NOMO-1 treated with DMSO at 0.1 percent for 48 hours (cell line): ENCODE data around the gene SORT1.
"Not testable (repeated sequence)": the region's sequence is repeated elsewhere in the genome, so short reads cannot be mapped to it uniquely, and the experiment has no call there.

Experiments
- DNase-seq: peaks from one replicate; lab custom pipeline; 2025; ENCODE audit not compliant: unreplicated experiment; lab: John Stamatoyannopoulos, UW

SORT1 gene

GRCh38 chr1:109383087-109383779 is 14.5 kb downstream of the SORT1 start:
- no peak for DNase-seq

GRCh38 chr1:109381573-109381972 is 16.1 kb downstream of the SORT1 start:
- no peak for DNase-seq

- DNase-seq, result no peak
Observed at GRCh38 chr1:109379907-109380306, 17.8 kb downstream of the SORT1 start.

- DNase-seq, result no peak
Observed at GRCh38 chr1:109379422-109379821, 18.3 kb downstream of the SORT1 start.

- no peak for DNase-seq
Observed at GRCh38 chr1:109377698-109378097, 20.0 kb downstream of the SORT1 start.

- DNase-seq, result not testable (repeated sequence)
Observed at GRCh38 chr1:109373696-109374095, 24.0 kb downstream of the SORT1 start.

- peak; percentile 4 for DNase-seq
Observed at GRCh38 chr1:109373126-109373525, 24.6 kb downstream of the SORT1 start.

GRCh38 chr1:109372281-109372680 is 25.4 kb downstream of the SORT1 start:
- no peak for DNase-seq

- peak; percentile 79 for DNase-seq
Observed at GRCh38 chr1:109371341-109371739, 26.4 kb downstream of the SORT1 start.

- peak; percentile 37 for DNase-seq
Observed at GRCh38 chr1:109370712-109371340, 26.9 kb downstream of the SORT1 start.

- peak; percentile 66 for DNase-seq
Observed at GRCh38 chr1:109369167-109369746, 28.5 kb downstream of the SORT1 start.

GRCh38 chr1:109368464-109368863 is 29.3 kb downstream of the SORT1 start:
- DNase-seq, result no peak

- DNase-seq, result no peak
Observed at GRCh38 chr1:109367626-109368025, 30.1 kb downstream of the SORT1 start.

GRCh38 chr1:109365642-109366204 is 32.0 kb downstream of the SORT1 start:
- DNase-seq, result no peak

GRCh38 chr1:109361649-109362048 is 36.1 kb downstream of the SORT1 start:
- no peak for DNase-seq

- peak; percentile 30 for DNase-seq
Observed at GRCh38 chr1:109361069-109361468, 36.6 kb downstream of the SORT1 start.

- DNase-seq, result no peak
Observed at GRCh38 chr1:109357616-109358015, 40.1 kb downstream of the SORT1 start.

GRCh38 chr1:109356915-109357314 is 40.8 kb downstream of the SORT1 start:
- DNase-seq, result no peak

- DNase-seq, result no peak
Observed at GRCh38 chr1:109356505-109356904, 41.2 kb downstream of the SORT1 start.

- DNase-seq, result no peak
Observed at GRCh38 chr1:109354929-109355328, 42.8 kb downstream of the SORT1 start.

- DNase-seq, result no peak
Observed at GRCh38 chr1:109351457-109351856, 46.3 kb downstream of the SORT1 start.

GRCh38 chr1:109350655-109351054 is 47.1 kb downstream of the SORT1 start:
- no peak for DNase-seq
